GM06990 (cell line): Measurements from ENCODE around the gene DYNLL1.

ENCODE experiments used
- DNase-seq: peaks from one replicate; pipeline ENCODE4 v3.0.0-alpha.2; 2011; ENCODE audit not compliant: insufficient read length; ENCODE audit errors: extremely low read depth
- H3K27me3 ChIP-seq: replicated peaks from 2 replicates; pipeline ENCODE4 v1.6.0; 2011; ENCODE audit warnings: low read length; ENCODE audit not compliant: control insufficient read depth, insufficient read depth
- H3K36me3 ChIP-seq: 2 replicates; pipeline ENCODE4 v1.5.1; 2011; ENCODE audit warnings: low read length; ENCODE audit not compliant: control insufficient read depth, insufficient read depth
- H3K4me3 ChIP-seq: replicated peaks from 2 replicates; pipeline ENCODE4 v1.5.1; 2011; ENCODE audit warnings: low read depth, mild to moderate bottlenecking, control low read depth, low read length
- CTCF ChIP-seq: IDR thresholded peaks from 2 replicates; pipeline ENCODE4 v1.5.1; 2011; ENCODE audit warnings: low read length, control low read depth, mild to moderate bottlenecking, inconsistent platforms; ENCODE audit not compliant: insufficient read depth, poor library complexity, severe bottlenecking

The DYNLL1 gene

GRCh38 chr12:120496413-120497340, 764 bp downstream of the DYNLL1 start:
- DNase-seq = peak; percentile 63
- Histone ChIP-seq H3K36me3 (peaks cover 3% of the 10 kb centered on the region), H3K27me3 (no peaks in the 10 kb centered on the region), H3K4me3 (peak overlapping the region; percentile 93)
- peak; percentile 20 for TF ChIP-seq CTCF

- no peak for TF ChIP-seq CTCF
- no peak for DNase-seq
- Histone ChIP-seq H3K36me3 (peaks cover 3% of the 10 kb centered on the region), H3K27me3 (no peaks in the 10 kb centered on the region), H3K4me3 (peak overlapping the region; percentile 93)
These were observed 1.7 kb downstream of the DYNLL1 start for GRCh38 chr12:120497524-120498150.

- no peaks in the 10 kb centered on the region for H3K27me3 ChIP-seq
- DNase-seq = no peak
- TF ChIP-seq CTCF = no peak
- H3K4me3 ChIP-seq = no peak overlapping the region
- H3K36me3 ChIP-seq = peaks cover 5% of the 10 kb centered on the region
These were observed 3.1 kb downstream of the DYNLL1 start for GRCh38 chr12:120498870-120499515.

- Histone ChIP-seq H3K36me3 (peaks cover 10% of the 10 kb centered on the region), H3K27me3 (no peaks in the 10 kb centered on the region), H3K4me3 (no peak overlapping the region)
- no peak for TF ChIP-seq CTCF
- no peak for DNase-seq
These were observed 4.7 kb downstream of the DYNLL1 start for GRCh38 chr12:120500581-120500980.

- H3K4me3 ChIP-seq = no peak overlapping the region
- no peak for TF ChIP-seq CTCF
- DNase-seq = no peak
- no peaks in the 10 kb centered on the region for H3K27me3 ChIP-seq
- H3K36me3 ChIP-seq = peaks cover 8% of the 10 kb centered on the region
These were observed 8.7 kb downstream of the DYNLL1 start for GRCh38 chr12:120504587-120504986.
